Measurements from ENCODE around the gene RAB11B.
A peak's percentile ranks its signal among the peaks of the same experiment; 100 is the strongest.
"Not testable (repeated sequence)": the region's sequence is repeated elsewhere in the genome, so short reads cannot be mapped to it uniquely, and the experiment has no call there.

Gene RAB11B

DNA sequence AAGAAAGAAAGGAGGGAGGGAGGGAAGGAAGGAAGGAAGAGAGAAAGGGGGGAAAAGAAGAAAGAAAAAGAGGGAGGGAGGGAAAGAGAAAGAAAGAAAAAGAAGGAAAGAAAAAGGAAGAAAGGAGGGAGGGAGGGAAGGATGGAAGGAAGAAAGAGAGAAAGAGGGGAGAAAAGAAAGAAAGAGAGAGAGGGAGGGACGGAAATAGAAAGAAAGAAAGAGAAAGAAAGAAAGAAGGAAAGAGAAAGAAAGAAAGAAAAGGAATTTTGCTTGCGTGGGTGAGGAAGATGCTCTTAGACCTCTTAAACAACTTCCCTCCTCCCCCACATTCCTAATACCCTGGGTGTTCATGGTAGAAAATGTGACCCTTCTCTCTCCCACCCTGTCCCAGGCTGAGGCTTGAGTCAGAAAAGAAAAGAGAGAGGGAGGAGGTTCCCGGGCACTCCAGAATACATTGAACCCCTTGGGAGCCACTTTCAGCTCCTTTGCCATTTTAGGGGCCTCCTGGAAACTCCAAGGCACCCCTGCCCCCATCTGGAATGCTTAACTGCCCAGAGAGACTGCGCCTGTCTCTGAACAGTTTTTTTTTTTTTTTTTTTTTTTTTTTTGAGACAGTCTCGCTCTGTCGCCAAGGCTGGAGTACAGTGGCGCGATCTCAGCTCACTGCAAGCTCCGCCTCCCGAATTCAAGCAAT, 37.9 kb upstream of the RAB11B start:
- no peak overlapping the region for H3K9ac ChIP-seq
- no peaks in the 10 kb centered on the region for H3K36me3 ChIP-seq (ENCODE audit: control insufficient read depth, insufficient read depth, low read length)
- H3K27ac ChIP-seq: no peak overlapping the region
- H3K27me3 ChIP-seq (ENCODE audit: control insufficient read depth, insufficient read depth, low read length): no peaks in the 10 kb centered on the region
- no peak for TF ChIP-seq CTCF (IDR thresholded peaks at IDR 0.05)
- H2AFZ ChIP-seq: peak overlapping the region; percentile 61
- no peaks in the 10 kb centered on the region for H3K79me2 ChIP-seq
- H3K9me3 ChIP-seq (ENCODE audit: control insufficient read depth, low read length): no peaks in the 10 kb centered on the region
- peak overlapping the region; percentile 47 for H3K4me2 ChIP-seq (ENCODE audit: low read length)
- H3K4me3 ChIP-seq (ENCODE audit: low read depth, low read length): no peak overlapping the region
- peaks cover 3% of the 10 kb centered on the region for H3K4me1 ChIP-seq

DNA sequence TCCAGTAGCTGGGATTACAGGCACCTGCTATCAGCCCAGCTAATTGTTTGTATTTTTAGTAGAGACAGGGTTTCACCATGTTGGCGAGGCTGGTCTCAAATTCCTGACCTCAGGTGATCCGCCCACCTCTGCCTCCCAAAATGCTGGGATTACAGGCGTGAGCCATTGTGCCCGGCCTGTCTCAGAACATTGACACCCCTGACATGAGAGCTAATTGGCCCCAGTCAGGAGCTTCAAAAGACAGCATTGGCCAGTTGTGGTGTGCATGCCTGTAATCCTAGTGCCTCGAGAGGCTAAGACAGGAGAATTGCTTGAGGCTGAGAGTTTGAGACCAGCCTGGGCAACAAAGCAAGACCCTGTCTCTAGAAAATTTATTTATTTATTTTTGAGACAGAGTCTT, 37.3 kb upstream of the RAB11B start:
- not testable (repeated sequence) for H3K27ac ChIP-seq; H3K4me1 ChIP-seq; H3K36me3 ChIP-seq (ENCODE audit: control insufficient read depth, insufficient read depth, low read length); H3K79me2 ChIP-seq; H3K9ac ChIP-seq; H3K27me3 ChIP-seq (ENCODE audit: control insufficient read depth, insufficient read depth, low read length); H3K9me3 ChIP-seq (ENCODE audit: control insufficient read depth, low read length); H3K4me3 ChIP-seq (ENCODE audit: low read depth, low read length)
- Histone ChIP-seq H3K4me2 (ENCODE audit: low read length) (peak overlapping the region; percentile 47), H2AFZ (peak overlapping the region; percentile 61)

DNA sequence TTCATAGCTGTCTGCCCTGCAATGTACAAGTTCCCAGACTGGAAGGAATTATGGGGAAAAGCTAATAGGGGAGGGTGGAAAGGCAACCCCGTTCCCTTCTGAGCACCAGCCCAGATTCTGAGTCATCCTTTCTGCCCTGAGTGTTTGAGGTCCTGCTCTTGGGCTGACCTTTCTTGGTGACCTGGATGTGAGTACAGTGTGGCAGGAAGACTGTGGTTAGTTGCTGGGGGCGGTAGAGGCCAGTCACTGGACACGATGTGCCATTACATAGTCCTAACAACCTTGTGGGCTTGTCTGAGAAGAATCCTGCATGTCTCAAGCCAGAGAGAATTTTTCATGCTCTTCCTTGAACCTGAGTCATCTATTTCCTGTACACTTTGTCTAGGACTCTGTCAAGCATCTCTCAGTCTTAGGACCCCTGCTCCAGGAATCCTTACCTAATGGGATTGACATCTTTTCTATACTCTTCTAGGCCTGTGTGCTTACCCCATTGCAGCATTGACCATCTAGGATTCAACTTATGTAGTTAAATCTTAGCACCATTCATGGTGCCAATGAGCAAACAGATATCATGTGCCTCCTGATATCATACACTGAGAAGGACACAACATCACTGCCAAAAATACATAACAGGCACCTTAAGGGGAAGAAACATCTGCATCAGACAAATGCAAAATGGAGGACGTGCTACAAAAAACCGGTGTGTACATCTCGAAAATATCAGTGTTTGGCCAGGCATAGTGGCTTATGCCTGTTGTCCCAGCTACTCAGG, 34.3 kb upstream of the RAB11B start:
- Histone ChIP-seq H3K9ac (no peak overlapping the region), H3K4me3 (ENCODE audit: low read depth, low read length) (no peak overlapping the region), H3K9me3 (ENCODE audit: control insufficient read depth, low read length) (no peaks in the 10 kb centered on the region), H3K27ac (peak overlapping the region; percentile 9), H3K4me2 (ENCODE audit: low read length) (no peak overlapping the region), H3K4me1 (peaks cover 3% of the 10 kb centered on the region), H2AFZ (no peak overlapping the region), H3K27me3 (ENCODE audit: control insufficient read depth, insufficient read depth, low read length) (no peaks in the 10 kb centered on the region), H3K79me2 (no peaks in the 10 kb centered on the region), H3K36me3 (ENCODE audit: control insufficient read depth, insufficient read depth, low read length) (no peaks in the 10 kb centered on the region)
- no peak for TF ChIP-seq CTCF (IDR thresholded peaks at IDR 0.05)

DNA sequence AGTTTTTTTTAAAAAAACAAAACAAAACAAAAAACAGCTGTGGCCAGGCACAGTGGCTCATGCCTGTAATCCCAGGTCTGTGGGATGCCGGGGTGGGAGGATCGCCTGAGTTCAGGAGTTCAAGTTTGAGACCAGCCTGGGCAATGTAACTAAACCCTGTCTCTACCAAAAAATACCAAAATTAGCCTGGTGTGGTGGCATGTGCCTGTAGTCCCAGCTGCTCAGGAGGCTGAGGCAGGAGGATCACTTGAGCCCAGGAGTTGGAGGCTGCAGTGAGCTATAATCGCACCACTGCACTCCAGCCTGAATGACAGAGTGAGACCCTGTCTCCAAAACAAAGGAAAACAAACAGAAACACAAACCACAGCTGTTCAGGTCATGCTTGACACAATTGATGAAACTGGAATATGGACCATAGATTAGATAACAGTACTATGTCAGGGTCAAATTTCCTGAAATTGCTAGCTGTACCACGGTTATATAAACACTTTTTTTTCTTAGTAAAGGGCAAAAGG, 33.1 kb upstream of the RAB11B start:
- no peak overlapping the region for H3K4me3 ChIP-seq (ENCODE audit: low read depth, low read length)
- no peaks in the 10 kb centered on the region for H3K9me3 ChIP-seq (ENCODE audit: control insufficient read depth, low read length)
- H3K27me3 ChIP-seq (ENCODE audit: control insufficient read depth, insufficient read depth, low read length): no peaks in the 10 kb centered on the region
- no peak overlapping the region for H3K4me2 ChIP-seq (ENCODE audit: low read length)
- H3K4me1 ChIP-seq: peaks cover 6% of the 10 kb centered on the region
- no peaks in the 10 kb centered on the region for H3K79me2 ChIP-seq
- peak overlapping the region; percentile 17 for H3K27ac ChIP-seq
- no peak for TF ChIP-seq CTCF (IDR thresholded peaks at IDR 0.05)
- H2AFZ ChIP-seq: no peak overlapping the region
- H3K36me3 ChIP-seq (ENCODE audit: control insufficient read depth, insufficient read depth, low read length): no peaks in the 10 kb centered on the region
- H3K9ac ChIP-seq: no peak overlapping the region

- H2AFZ ChIP-seq: no peak overlapping the region
- TF ChIP-seq CTCF (IDR thresholded peaks at IDR 0.05): no peak
- H3K9me3 ChIP-seq (ENCODE audit: control insufficient read depth, low read length): no peaks in the 10 kb centered on the region
- no peaks in the 10 kb centered on the region for H3K27me3 ChIP-seq (ENCODE audit: control insufficient read depth, insufficient read depth, low read length)
- H3K4me3 ChIP-seq (ENCODE audit: low read depth, low read length): no peak overlapping the region
- no peaks in the 10 kb centered on the region for H3K36me3 ChIP-seq (ENCODE audit: control insufficient read depth, insufficient read depth, low read length)
- no peak overlapping the region for H3K9ac ChIP-seq
- H3K27ac ChIP-seq: no peak overlapping the region
- no peaks in the 10 kb centered on the region for H3K79me2 ChIP-seq
- H3K4me1 ChIP-seq: peaks cover 7% of the 10 kb centered on the region
- no peak overlapping the region for H3K4me2 ChIP-seq (ENCODE audit: low read length)
Measured at GRCh38 chr19:8358948-8359347, 31.2 kb upstream of the RAB11B start.
